SK-N-MC (cell line): ENCODE results near the gene CCL20.

Experiments
- EZH2 ChIP-seq: fragments of 200-600 bp; sonication (generic); IDR thresholded peaks from one replicate; pipeline ENCODE4 v1.6.1; 2017; ENCODE audit warnings: antibody characterized with exemption
- FOXP2 ChIP-seq: optimal IDR thresholded peaks from 2 replicates; pipeline ENCODE3; 2011; ENCODE audit warnings: mild to moderate bottlenecking, moderate library complexity; ENCODE audit not compliant: insufficient read depth; ENCODE audit errors: extremely low read length, control extremely low read depth
- POLR2AphosphoS5 ChIP-seq: IDR thresholded peaks from 2 replicates; pipeline ENCODE4 v1.6.1; 2012; ENCODE audit warnings: mild to moderate bottlenecking, low read depth, low read length, borderline replicate concordance

- TF ChIP-seq POLR2AphosphoS5 (no peak), EZH2 (no peak), FOXP2 (no peak)
These were observed 32.5 kb upstream of the CCL20 start for GRCh38 chr2:227780981-227781615.
